Inflammatory macrophage (primary cell): ENCODE data around the gene SVOPL.
"Not testable (repeated sequence)": the region's sequence is repeated elsewhere in the genome, so short reads cannot be mapped to it uniquely, and the experiment has no call there.

Experiments used
- DNase-seq, 2 donors: peaks; one replicate each; pipeline ENCODE4 v3.0.0-alpha.2; 2020 to 2022
- total RNA-seq, 18 experiments: gene quantifications; one replicate each; lab custom pipeline; 2026; ENCODE audit warnings: mixed read lengths in 6 of 18, inconsistent platforms in 2 of 18; lab: John Stamatoyannopoulos, UW

Gene SVOPL
- total RNA-seq = 0 to 0.23 (median 0) reads per million in 18 experiments

- no peak for DNase-seq
Observed at GRCh38 chr7:138700857-138701536, at the start of gene SVOPL. Gene SVOPL, minus strand, starts transcription at chr7:138701362. Its CDS starts 22,317 bp downstream, at chr7:138679045.

DNA sequence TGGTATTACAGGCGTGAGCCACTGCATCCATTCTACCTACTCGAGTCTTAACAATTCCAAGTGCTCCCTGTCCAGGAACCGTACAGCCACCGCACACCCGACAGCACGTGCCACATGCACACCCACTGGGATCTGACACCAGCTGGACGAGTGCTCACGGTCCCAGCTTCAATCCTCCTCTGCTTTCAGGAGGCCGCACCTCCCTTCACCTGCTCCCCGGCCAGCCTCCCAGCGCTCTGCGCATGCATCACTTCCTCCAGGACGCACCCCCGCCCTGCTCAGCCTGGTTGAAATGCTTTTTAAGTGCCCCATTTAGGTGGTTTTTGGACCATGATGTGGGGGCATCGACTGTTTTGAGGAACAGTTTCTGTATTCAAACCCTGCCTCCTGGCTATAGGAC lies 49.3 kb upstream of the SVOPL start:
- DNase-seq = no peak

DNA sequence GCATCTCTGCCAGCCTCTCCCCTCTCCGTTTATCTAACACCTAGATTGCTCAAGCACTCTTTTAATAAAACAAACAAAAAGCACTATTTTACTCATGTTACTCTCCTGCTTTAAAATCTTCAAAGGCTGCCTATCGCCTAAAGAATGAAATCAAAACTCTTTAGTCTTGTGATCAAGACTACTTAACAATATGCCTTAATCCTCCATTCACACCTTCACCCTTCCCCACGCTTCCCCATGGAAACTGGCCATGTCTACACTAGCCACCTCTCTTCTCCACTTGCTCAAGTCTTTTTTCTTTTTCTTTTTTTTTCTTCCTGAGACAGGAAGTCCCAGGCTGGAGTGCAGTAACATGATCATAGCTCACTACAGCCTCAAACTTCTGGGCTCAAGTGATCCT lies 48.8 kb upstream of the SVOPL start:
- no peak for DNase-seq

GRCh38 chr7:138748666-138749065 lies 47.5 kb upstream of the SVOPL start:
- DNase-seq = no peak

DNA sequence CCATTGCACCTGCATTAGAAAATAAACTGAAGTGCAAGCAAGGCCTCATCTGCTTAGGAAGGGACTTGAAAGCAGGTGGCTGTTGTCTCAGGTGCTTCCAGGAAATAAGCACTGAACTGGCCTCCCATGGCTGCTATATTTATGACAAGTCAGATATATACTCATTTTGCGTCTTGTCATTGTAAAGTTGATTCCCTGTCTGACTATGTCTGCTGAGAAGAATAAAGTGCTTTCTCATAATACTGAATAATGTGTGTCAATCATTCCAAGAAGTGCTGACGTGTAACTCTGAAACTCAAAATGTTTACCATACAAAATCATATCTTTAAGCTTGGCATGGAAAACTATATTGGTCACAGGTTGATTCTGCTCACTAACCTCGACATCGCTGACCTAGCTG lies 44.9 kb upstream of the SVOPL start:
- no peak for DNase-seq

DNA sequence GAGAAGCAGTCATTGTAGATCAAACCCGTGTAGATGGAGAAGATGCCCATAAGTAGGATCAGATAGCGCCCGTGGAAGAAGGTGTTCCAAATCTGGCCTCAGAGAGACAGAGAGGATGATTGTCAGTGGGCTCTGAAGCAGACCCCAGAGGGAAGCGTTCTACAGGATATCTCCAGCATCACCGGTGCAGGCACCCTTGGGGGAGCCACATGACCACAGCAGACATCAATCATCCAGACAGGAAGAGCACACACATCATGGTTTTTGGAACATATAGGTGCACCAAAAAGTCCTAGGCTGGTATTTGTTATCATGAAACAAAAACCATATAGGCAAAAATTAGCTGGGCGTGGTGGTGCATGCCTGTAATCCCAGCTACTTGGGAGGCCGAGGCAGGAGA lies 44.0 kb upstream of the SVOPL start:
- no peak for DNase-seq

GRCh38 chr7:138741453-138741735 lies 40.2 kb upstream of the SVOPL start:
- no peak for DNase-seq

- no peak for DNase-seq
Observed at GRCh38 chr7:138739859-138740258, 38.7 kb upstream of the SVOPL start.

DNA sequence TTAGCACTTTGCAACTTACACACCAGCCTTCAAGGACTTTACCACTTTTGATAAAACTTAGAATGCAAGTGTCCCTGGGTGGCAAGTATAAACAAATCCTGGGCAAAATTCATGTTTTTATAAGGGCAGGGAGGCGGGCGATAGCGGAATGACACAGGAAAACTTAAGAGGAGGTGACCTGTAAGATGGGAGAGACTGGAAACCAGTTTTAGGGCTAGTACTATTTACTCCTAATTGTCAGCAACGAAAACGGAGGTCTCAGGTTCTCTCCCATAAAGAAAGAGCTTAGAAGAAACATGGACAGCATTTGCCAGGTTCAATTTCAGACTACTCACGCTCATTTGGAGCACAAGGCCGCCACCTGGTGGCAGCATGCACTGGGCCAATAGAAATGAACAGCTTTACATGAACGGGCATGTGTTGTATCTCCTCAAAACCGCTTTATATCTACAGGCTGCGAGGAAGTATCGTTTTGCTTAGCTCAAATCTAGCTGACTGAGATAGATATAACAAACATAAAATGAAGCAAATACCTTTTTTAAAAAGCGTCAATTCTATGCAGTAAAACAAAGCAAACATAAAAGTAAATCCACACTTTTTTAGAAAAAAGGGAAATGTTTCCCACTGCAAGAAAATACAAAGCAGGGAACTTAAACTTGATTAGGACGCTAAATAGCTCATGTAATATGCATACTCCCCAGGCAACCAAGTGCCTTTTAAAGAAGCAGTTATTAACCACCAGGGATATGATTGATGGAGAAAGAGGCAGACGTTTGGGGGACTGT lies 37.6 kb upstream of the SVOPL start:
- peak; percentile 82 to 92 for DNase-seq

DNA sequence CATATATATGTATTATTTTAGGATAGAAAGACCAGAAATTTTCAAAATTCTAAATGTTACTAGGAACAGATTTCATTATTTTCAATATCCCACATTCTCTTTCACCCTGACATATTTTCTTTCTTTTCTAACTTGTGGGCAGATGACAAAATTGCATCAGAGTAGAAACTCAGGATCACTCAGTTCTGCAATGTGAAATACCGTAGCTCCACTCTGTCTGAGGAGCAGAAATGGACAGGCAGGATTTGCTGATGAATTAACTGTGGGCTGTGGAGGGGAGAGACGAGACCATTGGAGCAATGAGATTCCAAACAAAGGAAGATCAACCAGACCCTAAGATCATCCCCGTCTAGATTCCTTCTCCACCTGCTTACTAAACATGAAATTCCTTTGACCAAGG lies 37.0 kb upstream of the SVOPL start:
- DNase-seq = peak; percentile 5 to 40

DNA sequence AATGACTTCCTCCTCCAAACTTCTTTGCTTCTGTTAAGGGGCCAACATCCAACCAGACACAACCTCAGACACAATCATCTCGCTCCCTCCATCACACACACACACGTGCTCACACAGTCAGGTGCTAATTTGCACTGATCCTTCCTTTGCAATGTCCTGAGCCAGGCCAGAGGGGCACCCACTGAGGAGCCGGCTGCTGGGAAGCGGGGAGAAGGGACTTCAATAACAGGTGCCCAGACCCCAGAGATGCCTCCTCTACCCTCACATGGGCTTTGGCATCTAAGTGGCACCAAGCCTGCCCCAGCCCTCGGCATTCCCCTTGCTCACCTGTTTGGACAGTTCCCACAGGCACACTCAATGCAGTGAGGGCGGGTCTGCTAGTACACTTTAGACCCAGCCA lies 34.2 kb upstream of the SVOPL start:
- DNase-seq = no peak

DNA sequence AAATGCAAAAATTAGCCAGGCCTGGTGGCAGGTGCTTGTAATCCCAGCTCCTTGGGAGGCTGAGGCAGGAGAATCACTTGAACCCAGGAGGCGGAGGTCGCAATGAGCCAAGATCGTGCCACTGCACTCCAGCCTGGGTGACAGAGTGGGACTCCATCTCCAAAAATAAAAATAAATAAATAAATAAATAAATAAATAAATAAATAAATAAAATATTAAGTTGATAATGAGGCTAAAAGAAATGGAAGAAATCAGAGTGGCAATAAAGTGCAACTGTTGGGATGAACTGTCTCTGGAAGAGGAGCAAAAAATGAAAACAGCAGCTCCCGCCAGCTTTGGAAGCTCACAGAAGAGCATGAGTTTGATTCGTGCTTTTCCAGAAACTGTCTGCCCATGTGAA lies 30.6 kb upstream of the SVOPL start:
- DNase-seq = not testable (repeated sequence)

- no peak for DNase-seq
Observed at GRCh38 chr7:138729444-138729843, 28.3 kb upstream of the SVOPL start.

DNA sequence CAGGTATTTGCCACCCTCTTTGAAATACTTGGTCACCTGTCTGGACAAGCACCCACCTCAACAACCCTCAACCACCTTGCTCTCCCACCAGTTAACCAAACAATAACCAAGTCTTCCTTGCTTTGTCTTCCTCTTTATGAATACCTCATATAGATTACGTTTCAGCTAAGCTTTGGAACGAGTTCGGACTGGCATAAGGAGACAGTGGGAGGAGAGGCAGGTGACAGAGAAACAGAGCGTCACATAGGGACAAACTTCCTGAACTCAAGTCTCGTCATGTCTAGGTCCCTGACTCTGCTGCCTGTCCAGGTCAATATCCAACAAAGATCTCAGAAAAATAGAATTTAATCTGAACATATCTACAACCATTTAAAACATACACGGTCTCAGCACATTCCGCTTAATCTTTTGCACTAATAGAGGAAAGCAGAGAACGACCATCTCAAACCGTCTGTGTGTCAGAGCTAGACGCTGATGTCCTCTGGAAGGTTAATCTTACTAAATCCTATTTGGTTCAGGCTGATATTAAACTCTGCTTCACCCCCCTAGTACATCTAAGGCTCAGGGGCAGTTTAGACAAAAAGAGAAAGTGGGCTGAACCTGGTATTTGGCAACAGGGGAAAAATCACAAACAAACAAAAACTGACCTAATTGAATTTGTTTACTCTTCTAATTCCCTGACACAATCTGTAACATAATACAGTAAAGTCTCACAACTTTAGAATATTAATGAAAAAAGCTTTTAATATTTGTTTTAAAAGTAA lies 26.4 kb upstream of the SVOPL start:
- no peak for DNase-seq

GRCh38 chr7:138726288-138726687 lies 25.1 kb upstream of the SVOPL start:
- peak in 1 of 2 donors; percentile 4 for DNase-seq

DNA sequence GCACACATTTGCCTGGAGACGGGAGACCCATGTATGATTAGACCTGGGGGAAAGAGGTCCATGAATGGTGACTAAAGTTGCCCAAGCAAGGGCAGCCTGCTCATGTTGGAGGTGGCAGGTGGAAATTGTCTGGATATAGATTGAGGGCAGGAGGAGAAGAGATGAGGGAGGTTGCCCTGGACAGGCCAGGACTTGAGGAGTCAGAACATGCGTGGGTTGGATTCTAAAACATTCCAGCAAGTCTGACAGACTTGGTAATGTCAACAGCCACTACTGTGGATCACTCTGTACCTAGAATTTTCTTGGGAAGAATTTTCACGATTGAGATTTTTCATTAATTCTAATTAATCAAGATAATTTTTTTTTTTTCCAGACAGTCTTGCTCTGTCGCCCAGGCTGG lies 19.1 kb upstream of the SVOPL start:
- no peak for DNase-seq

- no peak for DNase-seq
Observed at GRCh38 chr7:138716889-138717288, 15.7 kb upstream of the SVOPL start.

DNA sequence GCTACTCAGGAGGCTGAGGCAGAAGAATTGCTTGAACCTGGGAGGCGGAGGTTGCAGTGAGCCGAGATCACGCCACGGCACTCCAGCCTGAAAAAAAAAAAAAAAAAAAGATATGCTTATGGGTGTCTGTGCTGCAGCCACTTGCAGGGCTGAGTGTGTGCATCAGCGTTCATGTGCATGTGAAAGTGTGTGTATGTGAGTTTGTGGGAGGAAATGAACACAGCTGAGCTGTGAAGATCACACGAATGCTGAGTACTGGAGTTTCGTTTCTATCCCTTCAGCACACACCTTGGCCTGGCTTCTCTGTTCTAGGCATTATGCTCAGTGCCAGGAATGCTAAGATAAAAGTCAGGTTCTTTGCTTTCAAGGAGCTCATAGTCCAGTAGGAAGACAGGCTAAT lies 12.0 kb upstream of the SVOPL start:
- no peak for DNase-seq

- no peak for DNase-seq
Observed at GRCh38 chr7:138712652-138713051, 11.5 kb upstream of the SVOPL start.

DNA sequence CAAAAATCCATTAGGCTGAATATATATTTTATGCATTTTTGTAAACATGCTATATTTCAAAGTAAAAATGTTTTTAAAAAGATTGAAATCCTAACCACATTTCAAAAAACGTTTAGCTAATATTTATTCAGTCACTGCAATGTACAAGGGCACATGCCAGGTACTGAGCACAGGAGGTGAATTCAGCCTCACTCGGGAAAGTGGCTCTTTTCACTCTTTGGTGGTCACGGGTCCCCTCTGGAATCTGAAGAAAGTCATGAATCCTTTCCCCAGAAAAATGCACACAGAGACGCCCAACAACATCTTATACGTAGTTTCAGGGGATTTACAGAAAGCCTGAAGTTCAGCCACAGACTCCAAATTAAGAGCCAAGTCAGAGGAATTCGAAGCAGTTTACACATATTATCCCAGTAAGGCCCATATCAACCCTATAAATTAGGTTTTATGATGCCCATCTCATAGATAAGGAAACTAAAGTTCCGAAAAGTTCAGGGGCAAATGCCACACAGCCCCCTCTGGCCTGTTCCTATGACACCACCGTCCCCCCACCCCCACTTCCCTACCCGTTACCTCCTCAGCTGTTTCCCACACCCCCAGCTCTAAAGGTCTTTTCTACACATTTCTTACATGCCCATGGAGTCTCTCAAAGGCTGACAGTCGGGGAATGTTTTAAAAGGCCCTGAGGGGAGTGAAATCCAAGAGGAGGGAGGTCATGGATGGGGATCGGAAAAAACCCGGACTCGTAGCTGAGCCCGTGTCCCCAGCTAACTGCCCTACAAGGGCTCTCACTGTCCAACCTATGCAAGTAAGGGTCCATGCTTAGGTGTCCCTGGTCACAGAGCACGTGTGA lies 9.6 kb upstream of the SVOPL start:
- DNase-seq = no peak

DNA sequence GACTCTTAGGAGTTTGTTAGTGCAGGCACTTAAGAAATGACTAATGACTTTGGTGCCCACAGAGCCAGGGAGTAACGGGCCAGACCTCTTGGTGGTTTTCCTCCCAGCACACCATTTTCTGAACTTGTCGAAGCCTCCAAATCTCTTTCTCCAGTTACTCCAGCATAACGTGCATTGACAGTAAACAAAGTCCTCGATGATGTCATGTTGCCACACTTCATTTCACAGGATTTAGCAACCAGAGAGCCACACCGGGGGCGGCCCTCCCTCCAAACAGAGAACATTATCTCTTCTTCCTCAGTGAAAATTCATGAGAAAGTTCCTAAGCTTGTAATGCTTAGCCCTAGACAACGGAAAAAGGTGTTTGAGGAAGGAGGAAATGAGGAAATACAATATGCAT lies 4.0 kb upstream of the SVOPL start:
- DNase-seq = peak; percentile 39 to 77

- DNase-seq = no peak
Observed at GRCh38 chr7:138701537-138701923, 368 bp upstream of the SVOPL start.

- no peak for DNase-seq
Observed at GRCh38 chr7:138699661-138700060, 1.5 kb downstream of the SVOPL start.
